D721Med (cell line): ENCODE data around the gene RNF150.
A peak's percentile ranks its signal among the peaks of the same experiment; 100 is the strongest.

Experiments used
- DNase-seq: peaks from one replicate; pipeline ENCODE4 v3.0.0; 2011; ENCODE audit warnings: low spot score; ENCODE audit not compliant: insufficient read length
- FAIRE-seq: peaks from 2 replicates; lab custom pipeline; 2011; peaks lifted over from hg19 to GRCh38; lab: Jason Lieb, UNC
- CTCF ChIP-seq: IDR thresholded peaks from 2 replicates; pipeline ENCODE4 v1.5.1; 2012; ENCODE audit warnings: mild to moderate bottlenecking, control low read depth; ENCODE audit not compliant: insufficient read depth; ENCODE audit errors: missing control alignments

RNF150 gene

GRCh38 chr4:141019768-141020167, 113.5 kb downstream of the RNF150 start:
- DNase-seq (no peak), FAIRE-seq (no peak)
- no peak for TF ChIP-seq CTCF

GRCh38 chr4:141016117-141016798, 117.0 kb downstream of the RNF150 start:
- TF ChIP-seq CTCF: no peak
- DNase-seq (no peak), FAIRE-seq (no peak)

GRCh38 chr4:141013899-141014298, 119.4 kb downstream of the RNF150 start:
- DNase-seq (no peak), FAIRE-seq (no peak)
- no peak for TF ChIP-seq CTCF

- no peak for TF ChIP-seq CTCF
- FAIRE-seq (no peak), DNase-seq (no peak)
Observed at GRCh38 chr4:141011901-141012315, 121.4 kb downstream of the RNF150 start.

- TF ChIP-seq CTCF: no peak
- DNase-seq (no peak), FAIRE-seq (no peak)
Observed at GRCh38 chr4:141009931-141010330, 123.3 kb downstream of the RNF150 start.

GRCh38 chr4:141009129-141009528, 124.1 kb downstream of the RNF150 start:
- DNase-seq (no peak), FAIRE-seq (no peak)
- TF ChIP-seq CTCF: no peak

- FAIRE-seq: peak; percentile 67
- TF ChIP-seq CTCF: no peak
Observed at GRCh38 chr4:141006242-141006802, 126.9 kb downstream of the RNF150 start.

More at GRCh38 chr4:141006242-141006802, 126.9 kb downstream of the RNF150 start:
- DNase-seq: no peak
